CD1c-positive myeloid dendritic cell (primary cell): ENCODE data around the gene C13orf42.

ENCODE experiments used
- DNase-seq: peaks from one replicate; pipeline ENCODE4 v3.0.0-alpha.2; 2016; ENCODE audit errors: extremely low spot score

Gene C13orf42

GRCh38 chr13:51111174-51111573 lies at the start of gene C13orf42:
Gene C13orf42 (minus strand): TSS chr13:51111274. CDS start chr13:51111209, 65 bp downstream.
- DNase-seq = no peak

- DNase-seq = no peak
These were observed 47.9 kb upstream of the C13orf42 start for GRCh38 chr13:51158880-51159518.

DNA sequence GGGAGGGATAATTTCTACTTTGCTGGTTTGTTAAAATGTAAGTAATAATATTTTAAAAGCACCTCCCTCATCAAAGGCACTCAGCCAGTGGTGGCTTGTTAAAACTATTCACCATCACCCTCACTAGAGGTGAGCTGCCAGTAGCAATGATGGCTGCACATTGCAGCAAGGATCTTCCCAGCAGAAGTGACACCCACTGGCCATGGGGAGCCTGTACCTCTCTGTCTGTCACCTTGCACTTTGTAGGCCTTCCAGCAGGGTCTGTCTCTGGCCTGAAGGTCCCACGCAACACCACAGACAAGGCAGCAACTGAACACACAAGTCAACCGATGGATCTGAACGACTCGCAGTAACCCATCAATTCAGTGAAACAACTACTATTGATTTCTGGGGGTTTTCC lies 47.3 kb upstream of the C13orf42 start:
- no peak for DNase-seq

DNA sequence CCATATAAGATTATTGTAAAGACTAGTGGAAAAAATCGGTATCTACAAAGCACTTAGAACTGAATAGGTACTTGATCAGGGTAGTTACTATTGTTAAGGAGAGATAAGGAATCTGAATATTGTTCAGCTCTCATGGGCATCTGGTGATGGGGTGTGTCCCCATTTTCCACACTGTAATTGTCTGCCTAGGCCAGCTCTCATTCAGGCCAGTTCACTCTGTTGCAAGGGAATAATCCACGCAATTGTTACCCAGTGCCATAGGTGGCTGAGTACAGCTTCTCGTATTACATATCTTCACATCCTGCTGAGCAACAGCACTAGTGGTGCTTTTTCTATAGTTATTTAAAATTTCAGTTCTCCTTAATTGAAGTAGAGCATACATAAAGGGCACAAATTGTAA lies 45.6 kb upstream of the C13orf42 start:
- no peak for DNase-seq

DNA sequence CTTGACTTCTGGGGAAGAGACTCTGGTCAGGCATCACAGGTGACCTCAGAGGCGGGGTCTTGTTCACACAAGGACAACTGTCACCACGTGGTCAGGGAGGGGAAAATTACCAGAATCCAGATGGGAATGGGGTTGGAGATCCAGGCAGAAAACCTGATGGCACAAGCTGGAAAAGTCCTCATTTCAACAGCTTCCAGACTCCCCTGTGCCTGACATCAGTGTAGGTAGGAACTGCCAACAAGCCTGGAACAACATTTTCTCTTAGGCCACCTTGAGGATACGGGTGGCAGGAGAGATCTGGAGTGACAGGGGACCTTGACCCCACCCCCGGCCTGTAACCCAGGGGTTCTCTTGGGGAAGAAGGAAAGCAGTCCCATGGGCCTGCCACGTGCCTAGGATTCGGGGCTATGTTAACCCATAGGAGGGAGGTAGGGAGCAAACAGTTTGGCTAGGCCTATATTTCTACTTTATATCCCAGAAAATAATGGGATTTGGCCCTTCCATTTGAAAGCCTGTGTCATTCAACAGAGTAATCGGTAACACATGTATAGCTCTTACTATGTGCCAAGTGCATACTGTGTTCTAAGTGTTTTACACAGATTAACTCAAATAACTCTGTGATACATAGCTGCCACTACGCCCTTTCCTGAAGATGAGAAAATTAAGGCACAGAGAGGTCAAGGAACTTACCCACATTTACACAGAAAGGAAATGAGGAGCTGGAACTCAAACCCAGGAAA lies 44.9 kb upstream of the C13orf42 start:
- no peak for DNase-seq

- DNase-seq = no peak
These were observed 44.1 kb upstream of the C13orf42 start for GRCh38 chr13:51155161-51155560.

- peak; percentile 52 for DNase-seq
These were observed 43.0 kb upstream of the C13orf42 start for GRCh38 chr13:51154029-51154555.

DNA sequence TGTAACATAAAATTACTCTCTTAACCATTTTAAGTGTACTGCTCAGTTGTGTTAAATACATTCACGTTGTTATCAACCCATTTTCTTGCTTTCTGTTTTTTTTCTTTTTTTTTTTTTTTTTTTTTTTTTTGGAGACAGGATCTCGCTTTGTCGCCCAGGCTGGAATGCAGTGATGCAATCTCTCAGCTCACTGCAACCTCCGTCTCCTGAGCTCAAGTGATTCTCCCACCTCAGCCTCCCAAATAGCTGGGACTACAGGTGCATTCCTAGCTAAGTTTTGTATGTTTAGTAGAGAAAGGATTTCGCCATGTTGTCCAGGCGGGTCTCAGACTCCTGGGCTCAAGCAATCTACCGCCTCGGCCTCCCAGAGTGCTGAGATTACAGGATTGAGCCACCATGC lies 42.5 kb upstream of the C13orf42 start:
- DNase-seq = no peak

- no peak for DNase-seq
These were observed 41.6 kb upstream of the C13orf42 start for GRCh38 chr13:51152701-51153100.

GRCh38 chr13:51151463-51151862 lies 40.4 kb upstream of the C13orf42 start:
- no peak for DNase-seq

DNA sequence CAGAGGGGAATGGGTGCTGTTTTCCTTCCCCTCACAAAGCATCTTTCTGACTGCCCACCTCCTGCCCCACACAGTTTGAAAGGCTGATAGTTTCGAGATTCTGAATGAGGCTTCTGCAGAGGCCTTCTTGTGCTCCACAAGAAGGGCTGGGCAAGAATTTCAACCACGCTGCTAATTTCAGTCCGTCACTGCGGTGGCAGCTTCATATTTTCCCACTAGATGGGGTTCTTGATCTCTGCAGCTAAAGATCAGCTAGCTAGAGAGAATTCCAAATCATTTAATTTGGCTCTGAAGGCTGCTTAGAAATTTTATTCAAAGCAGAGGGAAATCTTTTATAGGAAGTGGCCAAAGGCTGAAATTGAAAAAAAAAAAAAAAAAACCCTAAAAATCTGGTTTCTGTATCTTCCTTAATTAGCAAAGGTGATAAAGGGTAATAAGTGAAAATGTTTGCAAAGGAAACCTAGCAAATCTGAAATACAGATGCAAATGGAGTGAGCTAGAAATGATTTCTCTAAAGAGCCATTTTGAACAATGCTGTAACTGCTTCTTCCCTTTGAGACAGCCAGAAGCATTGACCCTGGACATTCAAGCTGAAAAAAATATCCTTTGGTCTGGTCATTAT lies 38.0 kb upstream of the C13orf42 start:
- no peak for DNase-seq

DNA sequence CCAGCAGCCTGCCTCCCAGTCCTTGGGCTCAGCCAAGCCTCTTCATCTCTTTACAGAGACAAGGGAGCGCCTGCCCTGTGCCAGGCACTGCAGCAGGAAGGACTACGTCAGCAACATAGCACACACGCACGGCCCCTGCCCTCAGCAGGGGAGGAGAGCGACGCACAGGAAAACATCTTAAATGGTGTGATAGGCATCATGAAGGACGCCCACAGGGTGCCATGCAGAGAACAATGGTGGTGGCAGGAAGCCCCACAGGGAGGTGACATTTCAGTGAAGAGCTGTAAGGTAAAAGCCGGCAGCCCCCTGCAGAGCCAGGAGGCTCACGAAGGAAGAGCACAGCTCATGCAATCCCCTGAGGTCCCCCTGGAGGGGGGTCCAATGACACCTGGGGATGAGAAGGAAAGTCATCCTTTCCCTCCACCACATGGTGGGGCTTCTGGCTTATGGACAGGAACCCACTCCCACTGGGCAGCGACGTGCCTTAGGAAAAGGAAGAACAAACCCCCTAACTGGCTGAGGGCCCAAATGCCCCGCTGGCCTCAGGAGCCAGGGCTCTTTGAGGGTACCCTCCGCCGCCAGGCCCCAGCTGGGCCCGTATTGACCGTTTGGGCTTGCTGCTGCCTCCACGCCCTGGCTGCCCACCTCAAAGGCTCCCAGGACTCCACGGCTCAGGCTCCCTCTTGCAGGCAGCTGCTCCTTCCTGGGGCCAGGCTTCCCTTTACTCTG lies 37.3 kb upstream of the C13orf42 start:
- no peak for DNase-seq

GRCh38 chr13:51147732-51148131 lies 36.7 kb upstream of the C13orf42 start:
- DNase-seq = no peak

GRCh38 chr13:51146667-51147066 lies 35.6 kb upstream of the C13orf42 start:
- no peak for DNase-seq

DNA sequence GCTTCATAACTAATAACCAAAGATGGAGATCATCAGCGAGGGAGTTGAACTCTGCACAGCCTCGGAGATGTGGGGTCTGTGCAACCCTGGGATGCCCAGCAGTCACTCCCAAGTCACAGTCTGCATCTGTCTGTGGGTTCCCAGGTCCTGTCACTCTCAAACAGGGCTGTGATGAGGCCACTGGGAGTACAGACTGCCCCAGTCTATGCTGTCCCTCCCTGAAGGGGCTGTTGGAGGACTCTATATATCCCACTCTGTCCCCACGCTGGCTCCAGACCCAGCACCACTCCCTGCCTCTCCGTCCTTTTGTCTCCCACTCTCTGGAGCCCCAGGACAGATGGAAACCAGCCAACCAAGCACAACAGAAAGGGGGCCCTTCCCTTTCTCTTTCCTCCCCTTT lies 26.2 kb upstream of the C13orf42 start:
- DNase-seq = no peak

GRCh38 chr13:51136276-51136980 lies 25.4 kb upstream of the C13orf42 start:
- DNase-seq = no peak

- no peak for DNase-seq
These were observed 23.8 kb upstream of the C13orf42 start for GRCh38 chr13:51134763-51135365.

DNA sequence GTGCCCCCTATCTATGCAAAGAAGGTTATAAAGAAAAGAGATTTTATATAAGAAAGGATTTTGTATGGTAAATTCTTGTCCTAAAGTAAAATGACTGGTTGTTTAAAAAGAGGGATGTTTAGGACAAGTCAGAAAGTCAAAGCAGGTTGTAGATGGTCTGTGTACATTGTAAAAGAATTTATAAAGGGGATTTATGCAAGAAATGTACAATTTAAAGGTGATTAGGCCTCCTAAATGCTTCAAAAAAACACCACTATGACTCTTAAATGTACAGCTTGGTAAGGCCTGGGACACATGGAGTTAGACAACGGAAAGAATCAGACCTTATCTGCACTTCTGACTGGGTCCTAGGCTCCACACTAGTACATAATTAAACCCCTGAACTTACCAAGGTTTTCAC lies 19.3 kb upstream of the C13orf42 start:
- DNase-seq = no peak

DNA sequence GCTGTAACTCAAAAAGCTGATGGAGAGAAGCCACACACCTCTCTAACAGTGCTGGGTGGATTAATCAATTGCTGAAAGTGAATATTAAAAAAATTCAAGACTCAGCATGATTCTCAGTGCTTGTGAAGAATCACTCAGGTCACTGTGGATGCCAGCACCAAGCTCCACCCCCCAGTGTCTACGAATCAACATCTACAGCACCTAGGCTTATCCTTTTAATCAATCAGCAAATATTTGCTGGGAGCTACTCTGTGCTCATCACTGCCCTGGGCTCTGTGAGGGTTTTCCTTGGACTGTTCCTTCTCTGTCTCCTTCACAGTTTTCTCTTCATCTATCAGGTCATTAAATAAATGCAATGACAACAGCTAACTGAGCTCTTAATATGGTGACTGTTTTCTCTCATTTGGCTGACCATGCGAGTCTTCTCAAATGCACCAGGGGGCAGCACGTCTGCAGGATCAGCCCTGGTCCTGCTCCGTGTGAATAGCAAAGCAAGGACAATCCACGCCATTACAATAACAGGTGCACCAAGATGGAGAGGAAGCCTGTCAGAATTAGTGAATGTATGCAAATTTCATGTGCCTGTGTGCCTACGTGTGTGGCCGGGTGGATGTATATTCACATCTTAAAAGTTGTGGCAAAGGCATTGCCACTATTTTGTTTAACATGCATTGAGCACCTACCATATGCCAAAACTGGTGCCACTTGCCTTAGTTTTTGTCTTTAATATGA lies 14.6 kb upstream of the C13orf42 start:
- peak; percentile 73 for DNase-seq

DNA sequence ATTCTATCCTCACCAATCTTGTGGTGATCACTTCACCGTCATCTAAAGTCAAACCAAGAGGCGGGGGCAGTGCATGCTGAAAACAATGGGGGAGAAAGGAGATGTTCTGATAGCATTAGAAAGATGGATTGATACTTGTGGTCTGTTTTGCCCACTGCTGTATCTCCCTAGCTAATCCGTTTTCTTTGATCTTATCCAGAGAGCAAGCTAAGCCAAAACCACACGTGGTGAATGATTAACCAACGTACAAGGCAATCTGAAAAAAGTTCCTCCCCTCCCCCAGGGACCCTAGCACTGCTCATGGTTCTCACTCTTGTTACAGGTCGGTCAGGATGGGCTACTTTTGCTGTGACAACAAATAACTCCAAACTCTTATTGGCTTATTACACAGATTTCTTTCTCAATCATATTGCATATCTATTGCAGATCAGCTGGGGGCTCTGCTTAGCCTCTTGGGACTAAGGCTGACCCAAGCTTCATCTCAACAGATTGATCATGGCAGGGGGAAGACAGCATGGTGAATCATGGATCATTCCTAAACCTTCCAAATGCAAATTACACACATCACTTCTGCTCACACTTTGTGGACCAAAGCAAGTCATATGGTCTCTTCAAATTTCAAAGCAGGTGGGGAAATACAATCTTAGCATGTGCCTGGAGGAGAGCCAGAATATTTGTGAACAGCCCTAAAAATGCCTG lies 11.9 kb upstream of the C13orf42 start:
- DNase-seq = no peak
